Embryonic facial prominence (tissue), 1 donor: ENCODE data around the gene SND1.

Experiments
- DNase-seq: peaks from one replicate; pipeline ENCODE4 v3.0.0-alpha.2; 2016; ENCODE audit errors: extremely low spot score

Gene SND1

GRCh38 chr7:127870231-127870907, 218.4 kb downstream of the SND1 start:
- DNase-seq = no peak

DNA sequence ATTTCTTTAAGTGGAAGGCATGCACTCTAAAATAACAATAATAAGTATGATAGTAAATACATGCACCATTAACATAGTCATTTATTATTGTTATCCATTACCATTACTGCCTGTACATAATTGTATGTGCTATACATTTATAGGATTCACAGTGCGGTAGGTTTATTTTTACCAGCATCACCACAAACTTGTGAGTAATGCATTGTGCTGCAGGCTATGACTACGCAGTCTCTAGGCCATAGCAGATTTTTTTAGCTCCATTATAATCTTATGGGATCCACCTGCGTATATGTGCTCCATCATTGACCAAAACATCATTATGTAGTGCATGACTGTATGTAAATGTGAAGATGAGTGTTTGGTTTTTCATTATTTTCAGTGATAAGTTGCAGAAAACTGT, 219.2 kb downstream of the SND1 start:
- no peak for DNase-seq

- DNase-seq = no peak
Measured at GRCh38 chr7:127872122-127872521, 220.1 kb downstream of the SND1 start.

DNA sequence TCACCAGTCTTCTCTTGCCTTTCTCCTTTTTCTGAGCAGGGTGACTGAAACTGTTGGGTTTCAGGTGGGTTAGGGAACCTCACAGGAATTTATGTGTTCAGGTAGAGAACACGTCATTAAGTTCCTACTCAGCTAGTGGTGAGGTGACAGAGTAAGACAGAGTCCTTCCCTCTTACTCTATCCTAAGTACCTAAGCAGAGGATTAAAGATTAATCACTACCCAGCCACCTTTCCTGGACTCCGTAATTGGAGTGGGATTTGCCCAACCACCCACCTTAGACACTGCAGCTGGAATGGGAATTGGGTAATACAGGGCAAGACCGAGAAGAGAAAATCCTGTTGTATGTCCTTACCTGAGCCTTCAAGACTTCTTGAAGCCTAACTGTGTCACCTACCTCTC, 221.2 kb downstream of the SND1 start:
- no peak for DNase-seq

DNA sequence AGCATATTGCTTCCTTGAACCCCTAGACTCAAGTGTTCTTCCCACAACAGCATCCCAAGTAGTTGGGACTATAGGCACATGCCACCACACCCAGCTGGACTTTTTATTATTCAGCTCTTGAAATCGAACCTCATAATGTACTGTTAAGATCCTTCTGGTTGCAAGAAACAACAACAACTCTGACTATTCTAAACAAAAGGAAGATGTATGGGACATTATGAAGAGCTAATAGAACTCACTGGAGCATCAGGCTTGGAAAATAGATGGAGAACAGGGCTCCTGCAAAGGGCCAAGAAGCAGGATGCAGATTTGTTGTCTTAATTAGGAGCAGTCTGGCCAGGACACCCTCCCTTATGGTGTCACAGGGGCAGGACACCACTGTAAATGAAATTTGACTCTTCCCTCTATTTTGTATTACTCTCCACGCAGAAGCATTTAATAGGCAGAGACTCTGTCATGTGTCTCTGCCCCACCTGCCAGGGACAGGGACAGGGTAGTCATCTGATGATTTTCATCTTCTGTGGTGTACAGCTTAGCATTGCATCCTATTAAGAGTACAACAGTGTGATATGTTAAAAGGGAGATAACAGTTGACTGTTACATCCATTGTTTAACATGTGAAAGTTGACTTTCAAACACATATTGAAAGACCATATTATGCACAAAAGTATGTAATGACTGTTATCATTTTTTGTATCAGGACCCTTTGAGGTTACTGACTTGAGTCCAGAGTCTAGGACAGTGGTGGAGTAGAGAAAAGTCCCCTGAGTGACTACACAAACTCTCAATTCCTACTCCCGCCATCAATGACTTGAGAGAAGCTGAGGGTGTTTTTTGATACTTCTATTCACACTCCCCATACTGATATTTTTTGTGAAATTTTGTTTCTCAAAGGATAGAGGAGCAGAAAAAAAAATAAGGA, 222.0 kb downstream of the SND1 start:
- DNase-seq = no peak

DNA sequence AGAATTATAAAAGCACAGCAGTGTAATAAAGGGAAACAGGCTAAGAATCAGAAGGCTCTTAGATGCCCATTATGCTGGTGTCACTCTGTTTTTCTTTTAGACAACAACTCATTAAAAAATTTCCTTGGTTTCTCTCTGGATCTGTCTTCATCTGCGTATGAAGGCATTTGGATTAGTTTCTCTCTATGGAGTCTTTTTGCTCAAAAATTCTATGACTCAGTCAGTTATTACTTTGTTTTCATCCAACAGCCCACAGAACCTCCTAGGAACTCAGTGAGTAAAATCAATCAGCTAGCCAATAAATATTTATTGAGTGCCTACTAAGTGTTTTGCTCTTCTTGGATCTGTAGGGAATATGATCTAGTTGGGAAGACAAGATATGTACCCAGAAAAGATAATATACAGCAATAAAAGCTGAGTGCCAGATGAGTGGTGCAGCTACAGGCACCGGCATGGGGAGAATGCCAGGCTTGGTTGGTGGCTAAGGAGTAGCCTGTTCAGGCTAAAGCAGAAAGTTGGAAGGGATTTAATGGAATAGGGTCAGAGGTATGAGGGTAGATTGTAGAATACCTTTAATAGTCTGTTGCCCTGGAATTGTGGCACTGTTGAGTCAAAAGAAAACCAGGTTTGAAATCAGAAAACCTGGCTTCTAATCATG, 223.1 kb downstream of the SND1 start:
- no peak for DNase-seq

GRCh38 chr7:127876393-127876792, 224.4 kb downstream of the SND1 start:
- no peak for DNase-seq

- DNase-seq = no peak
Measured at GRCh38 chr7:127877951-127878350, 226.0 kb downstream of the SND1 start.

- no peak for DNase-seq
Measured at GRCh38 chr7:127878791-127879190, 226.8 kb downstream of the SND1 start.

DNA sequence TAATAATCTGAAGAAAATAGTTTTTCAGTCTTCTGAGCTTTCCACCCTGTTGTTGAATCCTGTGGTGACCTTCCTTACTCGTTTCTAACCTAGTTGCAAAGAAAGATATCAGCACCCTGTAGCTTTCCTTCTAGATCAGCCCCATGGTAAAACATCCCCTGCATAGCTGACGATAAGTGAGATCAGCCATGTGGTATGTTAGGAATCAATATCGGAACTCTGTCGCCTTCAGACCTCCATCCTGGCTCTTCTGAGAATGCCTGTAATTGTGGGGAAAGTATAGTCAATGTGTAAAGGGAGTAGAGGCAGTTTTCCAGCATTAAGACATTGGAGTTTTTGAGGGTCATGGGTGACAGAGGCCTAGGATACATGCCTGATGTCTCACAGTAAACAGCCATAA, 227.4 kb downstream of the SND1 start:
- no peak for DNase-seq

DNA sequence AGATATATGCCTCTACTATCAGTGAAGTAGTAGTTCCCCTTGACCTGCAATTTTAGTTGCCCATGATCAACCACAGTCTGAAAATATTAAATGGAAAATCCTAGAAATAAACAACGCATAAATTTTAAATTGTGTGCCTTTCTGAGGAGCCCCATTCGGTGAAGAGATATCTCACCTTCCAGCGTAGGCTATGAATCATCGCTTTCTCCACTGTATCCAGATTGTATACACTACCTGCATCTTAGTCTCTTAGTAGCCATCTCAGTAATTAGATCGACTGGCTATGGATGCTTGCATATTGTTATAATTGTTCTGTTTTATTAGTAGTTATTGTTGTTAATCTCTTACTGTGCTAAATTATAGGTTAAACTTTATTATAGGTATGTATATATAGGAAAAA, 227.9 kb downstream of the SND1 start:
- DNase-seq = no peak

- no peak for DNase-seq
Measured at GRCh38 chr7:127880454-127880853, 228.5 kb downstream of the SND1 start.

DNA sequence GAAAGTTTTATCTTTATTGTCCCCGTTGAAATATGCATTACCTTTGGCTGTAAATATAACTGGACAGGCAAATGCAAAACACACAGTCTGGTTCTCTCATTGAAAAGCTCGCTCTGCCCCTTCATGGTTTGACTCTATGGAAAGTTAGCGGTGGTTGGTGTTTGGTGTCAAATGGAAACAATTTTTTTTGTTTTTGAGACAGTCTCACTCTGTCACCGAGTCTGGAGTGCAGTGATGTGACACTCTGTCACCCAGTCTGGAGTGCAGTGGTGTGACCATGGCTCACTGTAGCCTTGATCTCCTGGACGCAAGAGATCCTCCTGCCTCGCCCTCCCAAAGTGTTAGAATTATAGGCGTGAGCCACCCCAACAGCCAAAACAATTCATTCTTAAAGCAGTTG, 229.6 kb downstream of the SND1 start:
- no peak for DNase-seq

GRCh38 chr7:127882313-127882920, 230.4 kb downstream of the SND1 start:
- DNase-seq = no peak

DNA sequence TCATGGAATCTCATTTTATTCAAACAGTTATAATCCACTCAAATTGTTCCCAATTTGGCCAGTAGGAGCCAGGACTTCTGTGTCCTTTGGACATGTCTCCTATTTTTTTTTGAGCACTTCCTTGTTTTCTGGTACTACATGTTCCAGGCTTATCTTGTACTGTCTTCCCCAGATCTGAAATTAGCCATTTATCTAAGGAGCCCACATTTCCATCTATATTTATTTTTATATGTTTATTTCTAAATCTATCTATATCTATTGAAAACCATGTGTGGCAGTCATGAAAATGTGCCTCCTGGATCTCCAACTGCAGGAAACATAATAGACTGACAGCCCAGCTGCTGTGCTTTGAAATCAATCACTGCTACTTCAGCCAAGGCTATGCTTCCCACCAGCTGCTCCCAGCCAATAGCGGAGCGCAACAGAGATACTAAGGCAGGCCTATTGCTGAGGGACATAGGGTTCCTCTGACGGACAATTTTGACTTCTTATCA, 232.1 kb downstream of the SND1 start:
- DNase-seq = no peak

GRCh38 chr7:127885222-127885772, 233.3 kb downstream of the SND1 start:
- no peak for DNase-seq

GRCh38 chr7:127885843-127886242, 233.8 kb downstream of the SND1 start:
- no peak for DNase-seq

DNA sequence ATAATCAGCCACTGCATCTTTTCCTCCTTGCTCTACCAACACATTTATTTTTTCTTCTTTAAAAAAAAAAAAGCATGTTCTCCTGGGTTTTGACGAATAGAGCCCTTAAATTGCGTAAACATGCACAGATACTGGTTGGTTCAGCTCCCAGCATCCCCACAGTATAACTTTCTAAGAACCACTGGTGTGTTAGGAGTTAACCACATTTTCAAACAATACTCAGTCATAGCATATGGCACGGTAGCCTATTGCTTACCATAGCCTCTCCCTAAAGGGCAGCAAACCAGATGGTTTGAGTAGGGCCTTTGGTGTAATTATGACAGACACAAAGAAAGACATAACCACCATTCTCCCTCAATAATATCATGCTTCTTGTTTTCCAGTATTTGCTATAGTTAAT, 234.3 kb downstream of the SND1 start:
- no peak for DNase-seq

- DNase-seq = no peak
Measured at GRCh38 chr7:127887096-127887495, 235.1 kb downstream of the SND1 start.

GRCh38 chr7:127887631-127888030, 235.6 kb downstream of the SND1 start:
- DNase-seq = no peak

DNA sequence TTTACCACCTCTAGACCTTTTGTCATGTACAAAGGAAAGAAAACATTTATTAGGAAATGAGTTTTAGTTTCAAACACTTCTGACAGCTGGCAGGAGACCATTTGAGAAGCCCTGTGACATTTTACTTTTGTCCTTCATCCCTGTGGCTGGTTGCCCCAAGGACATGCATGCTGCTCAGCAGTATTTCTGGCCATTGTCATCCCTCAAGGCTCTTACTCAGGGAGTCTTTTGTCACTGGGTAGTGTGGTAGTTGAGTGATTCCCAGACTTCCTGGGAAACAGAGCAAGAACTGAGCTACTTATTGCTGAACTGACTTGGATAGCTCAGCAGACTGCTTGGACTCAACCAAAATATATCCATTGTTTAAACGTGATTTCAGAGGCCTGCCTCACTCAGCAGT, 236.4 kb downstream of the SND1 start:
- DNase-seq = no peak

DNA sequence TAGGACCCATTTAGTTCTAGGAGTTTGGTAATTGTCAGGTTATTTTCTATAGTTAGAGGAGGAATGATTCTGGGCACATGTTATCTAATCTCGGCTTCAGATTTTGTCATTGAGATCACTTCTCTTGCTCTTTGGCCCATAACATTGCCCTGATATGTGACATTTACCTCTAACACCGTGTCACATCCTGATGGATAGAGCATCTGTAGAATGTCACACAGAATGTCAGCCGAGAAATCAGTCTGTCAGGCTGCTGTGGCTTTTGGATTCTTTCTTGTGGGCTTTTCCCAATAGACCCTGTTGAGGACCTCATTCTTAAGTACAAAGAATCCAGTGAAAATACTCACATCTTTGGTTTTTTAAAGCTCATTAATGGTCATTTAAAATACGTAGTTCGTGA, 236.8 kb downstream of the SND1 start:
- DNase-seq = no peak
